LoVo (cell line): Measurements from ENCODE around the gene POLR3G.

ENCODE experiments used
- DNase-seq: peaks from one replicate; pipeline ENCODE4 v3.0.0-alpha.2; 2016; ENCODE audit warnings: low spot score

The POLR3G gene

DNA sequence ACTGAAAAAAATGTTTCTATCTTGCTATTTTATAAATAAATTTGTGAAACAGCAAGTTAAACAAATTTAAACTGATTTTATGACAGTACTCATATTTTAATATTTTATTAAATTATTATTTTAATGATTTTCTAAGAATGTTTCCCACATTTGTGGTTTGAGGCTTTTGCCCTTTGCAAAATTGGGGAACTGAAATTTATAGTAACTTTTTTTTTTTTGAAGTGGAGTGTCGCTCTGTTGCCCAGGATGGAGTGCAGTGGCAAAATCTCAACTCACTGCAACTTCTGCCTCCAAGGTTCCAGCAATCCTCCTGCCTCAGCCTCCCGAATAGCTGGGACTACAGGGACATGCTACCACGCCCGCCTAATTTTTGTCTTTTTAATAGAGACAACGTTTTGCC lies 76.7 kb downstream of the POLR3G start:
- no peak for DNase-seq

DNA sequence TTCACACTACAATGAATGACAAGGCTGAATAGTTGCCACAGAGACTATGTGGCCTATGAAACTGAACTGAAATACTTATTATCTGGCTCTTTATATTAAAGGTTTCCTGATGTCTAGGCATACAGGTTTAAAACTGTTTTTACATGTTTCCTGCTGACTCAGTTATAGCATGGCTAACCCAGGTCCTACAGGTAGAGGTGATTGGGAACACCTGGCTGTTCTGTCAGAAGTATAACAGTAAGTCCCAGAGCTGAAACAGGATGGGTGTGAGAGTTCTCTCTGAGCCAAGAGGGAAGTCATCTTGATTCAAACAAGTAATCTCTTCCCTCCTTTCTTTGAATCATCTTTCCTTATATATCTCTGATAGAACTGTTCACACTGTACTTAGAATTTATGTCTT lies 79.0 kb downstream of the POLR3G start:
- DNase-seq: no peak

GRCh38 chr5:90554358-90555006 lies 79.8 kb downstream of the POLR3G start:
- no peak for DNase-seq

DNA sequence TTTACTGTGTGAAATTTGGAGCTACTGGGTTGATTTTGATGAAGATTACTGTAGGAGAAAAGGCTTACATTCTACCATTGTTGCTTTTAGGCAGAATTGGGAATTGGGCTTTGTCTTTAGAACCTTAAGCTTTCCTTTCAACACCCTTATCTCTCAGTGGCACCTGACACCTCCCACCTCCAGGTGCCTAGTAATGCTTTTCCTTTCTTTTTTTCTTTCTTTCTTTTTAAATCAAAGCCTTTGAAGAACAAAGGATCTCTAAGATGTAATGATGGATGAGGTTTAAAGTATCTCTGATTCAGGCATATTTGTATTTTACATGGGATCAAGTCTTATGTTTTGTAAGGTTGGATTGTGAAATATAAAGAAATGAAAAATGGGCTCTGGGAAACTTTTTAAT lies 81.0 kb downstream of the POLR3G start:
- no peak for DNase-seq

GRCh38 chr5:90557391-90557790 lies 82.7 kb downstream of the POLR3G start:
- no peak for DNase-seq

- no peak for DNase-seq
Observed at GRCh38 chr5:90557871-90558270, 83.2 kb downstream of the POLR3G start.

- peak; percentile 82 for DNase-seq
Observed at GRCh38 chr5:90558344-90559192, 83.9 kb downstream of the POLR3G start, which contains the start of gene ADGRV1. TSS of gene ADGRV1 (plus strand) at chr5:90558797. CDS start at chr5:90558896, 99 bp downstream.

DNA sequence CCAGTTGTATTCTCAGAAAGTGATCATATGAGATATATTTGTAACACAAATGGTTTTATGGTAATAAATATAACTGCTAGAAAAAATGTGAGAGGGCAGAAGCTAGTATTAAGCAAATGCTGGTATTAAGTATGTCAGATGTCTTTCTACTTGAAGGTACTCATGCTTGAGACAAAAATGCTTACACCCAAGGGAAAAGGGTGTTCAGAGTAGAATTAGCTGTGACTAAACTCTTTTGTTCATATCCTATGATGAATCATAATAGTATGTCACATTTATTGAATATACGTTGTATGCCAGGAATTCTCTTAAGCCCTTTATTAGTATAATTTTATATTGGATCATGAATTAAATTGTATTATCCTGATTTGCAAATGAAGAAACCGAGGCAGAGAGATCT lies 86.1 kb downstream of the POLR3G start:
- no peak for DNase-seq

DNA sequence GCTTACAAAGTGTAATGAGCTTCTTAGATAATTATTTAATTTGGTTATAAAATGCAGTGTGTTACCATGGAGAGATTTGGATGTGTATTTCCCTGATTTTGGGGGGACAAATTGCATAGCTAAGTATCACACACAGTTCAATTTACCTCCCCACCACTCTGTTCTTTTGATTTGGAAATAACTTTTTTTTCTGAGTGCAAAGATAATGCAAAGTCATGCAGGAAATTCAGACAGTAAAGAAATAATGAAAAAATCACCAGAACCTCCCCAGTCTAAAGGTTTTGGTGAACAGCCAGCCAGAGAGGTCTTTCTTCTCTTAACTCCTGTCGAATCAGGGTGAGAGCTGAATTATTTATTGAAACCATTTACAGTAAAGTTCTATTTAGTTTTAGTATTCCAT lies 87.1 kb downstream of the POLR3G start:
- no peak for DNase-seq

GRCh38 chr5:90562341-90562740 lies 87.7 kb downstream of the POLR3G start:
- no peak for DNase-seq

- no peak for DNase-seq
Observed at GRCh38 chr5:90563108-90563507, 88.4 kb downstream of the POLR3G start.
